NCI-H1048 (cell line): ENCODE data around the gene SP100.
"Not testable (repeated sequence)": the region's sequence is repeated elsewhere in the genome, so short reads cannot be mapped to it uniquely, and the experiment has no call there.

Source experiments
- DNase-seq: peaks from one replicate; lab custom pipeline; 2025; lab: John Stamatoyannopoulos, UW

SP100 gene

DNA sequence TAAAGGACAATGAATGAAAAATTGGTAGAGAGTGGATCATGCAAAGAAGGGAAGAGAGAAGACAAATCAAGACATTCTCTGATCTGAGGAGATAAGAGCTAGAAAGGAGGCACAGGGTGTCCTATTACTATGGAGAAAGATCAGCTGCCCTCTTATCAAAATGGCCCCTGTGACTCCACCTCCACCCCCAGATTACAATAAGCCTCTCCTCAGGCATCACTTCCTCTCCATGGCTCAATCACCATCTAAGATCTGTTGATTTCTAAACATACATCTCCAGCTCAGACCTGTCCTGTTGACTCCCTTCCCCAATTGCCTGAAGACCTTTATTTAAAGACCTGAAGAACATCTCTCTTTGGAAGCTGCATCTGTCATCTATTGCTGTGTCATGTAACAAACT is 43.2 kb downstream of the SP100 start:
- no peak for DNase-seq

DNA sequence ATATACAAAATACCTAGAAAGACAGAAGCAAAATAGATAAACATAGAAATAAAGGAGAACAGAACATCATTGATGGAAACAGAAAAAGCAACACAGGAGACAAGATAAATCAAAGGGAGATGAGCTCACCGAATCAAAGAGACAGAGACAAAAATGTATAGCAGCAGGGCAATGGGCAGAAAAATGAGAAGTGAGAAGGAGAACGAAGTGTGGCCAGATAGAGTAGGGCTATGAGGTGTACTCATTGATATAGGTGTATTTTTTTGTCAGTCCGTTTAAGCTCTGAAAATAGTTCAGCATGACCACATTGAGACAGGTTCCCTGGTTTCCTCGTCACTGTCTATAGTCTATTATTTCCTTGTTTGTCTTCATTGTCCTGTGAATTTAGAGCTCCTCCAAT is 55.1 kb downstream of the SP100 start:
- DNase-seq: no peak

- DNase-seq: no peak
Measured at GRCh38 chr2:230472621-230473018, 56.6 kb downstream of the SP100 start.

DNA sequence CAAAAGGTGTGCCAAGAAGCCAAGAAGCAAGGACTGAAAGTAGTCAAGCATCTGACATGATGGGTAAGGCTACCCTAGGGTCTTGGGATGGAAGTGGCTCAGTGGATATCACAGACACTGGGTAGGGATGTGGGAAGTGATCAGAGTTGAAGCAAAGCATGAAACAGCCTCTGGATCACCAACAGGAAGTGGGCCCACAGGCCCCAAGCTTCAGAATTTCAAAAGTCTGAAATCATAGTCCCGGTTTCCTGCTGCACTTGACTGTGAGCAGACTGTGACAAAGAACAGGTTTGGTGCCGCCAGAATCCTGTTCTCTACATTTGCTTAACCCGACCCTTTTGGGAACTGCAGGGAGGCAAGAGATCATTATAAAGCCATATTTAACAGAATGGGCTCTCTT is 57.4 kb downstream of the SP100 start:
- no peak for DNase-seq

DNA sequence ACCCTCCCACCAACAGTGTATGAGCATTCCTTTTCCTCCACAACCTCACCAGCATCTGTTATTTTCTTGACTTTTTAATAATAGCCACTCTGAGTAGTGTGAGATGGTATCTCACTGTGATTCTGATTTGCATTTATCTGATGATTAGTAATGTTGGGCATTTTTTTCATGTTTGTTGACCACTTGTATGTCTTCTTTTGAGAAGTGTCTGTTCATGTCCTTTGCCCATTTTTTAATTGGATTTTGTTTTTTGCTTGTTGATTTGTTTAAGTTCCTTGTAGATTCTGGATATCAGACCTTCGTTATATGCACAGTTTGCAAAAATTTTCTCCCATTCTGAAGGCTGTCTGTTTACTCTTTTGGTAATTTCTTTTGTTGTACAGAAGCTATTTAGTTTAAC is 59.1 kb downstream of the SP100 start:
- DNase-seq: no peak

DNA sequence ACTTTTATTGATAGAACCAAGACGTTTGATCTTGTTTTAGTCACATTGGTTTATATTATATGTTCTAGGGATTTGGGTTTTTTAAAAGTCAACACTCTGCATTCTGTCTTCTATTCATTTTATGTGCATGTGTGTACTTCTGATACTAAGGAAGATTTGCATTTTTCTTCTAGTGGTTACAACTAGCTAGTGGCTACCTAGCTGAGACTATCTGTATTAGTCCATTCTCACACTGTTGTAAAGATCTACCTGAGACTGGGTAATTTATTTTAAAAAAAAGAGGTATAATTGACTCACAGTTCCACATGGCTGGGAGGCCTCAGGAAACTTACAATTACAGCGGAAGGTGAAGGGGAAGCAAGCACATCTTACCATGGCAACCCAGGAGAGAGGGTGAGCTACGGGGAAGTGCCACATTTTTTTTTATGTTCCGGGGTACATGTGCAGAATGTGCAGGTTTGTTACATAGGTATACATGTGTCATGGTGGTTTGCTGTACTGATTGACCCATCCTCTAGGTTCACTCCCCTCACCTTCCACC is 69.9 kb downstream of the SP100 start:
- no peak for DNase-seq

- not testable (repeated sequence) for DNase-seq
Measured at GRCh38 chr2:230491219-230491618, 75.2 kb downstream of the SP100 start.

- DNase-seq: no peak
Measured at GRCh38 chr2:230492107-230492506, 76.1 kb downstream of the SP100 start.

DNA sequence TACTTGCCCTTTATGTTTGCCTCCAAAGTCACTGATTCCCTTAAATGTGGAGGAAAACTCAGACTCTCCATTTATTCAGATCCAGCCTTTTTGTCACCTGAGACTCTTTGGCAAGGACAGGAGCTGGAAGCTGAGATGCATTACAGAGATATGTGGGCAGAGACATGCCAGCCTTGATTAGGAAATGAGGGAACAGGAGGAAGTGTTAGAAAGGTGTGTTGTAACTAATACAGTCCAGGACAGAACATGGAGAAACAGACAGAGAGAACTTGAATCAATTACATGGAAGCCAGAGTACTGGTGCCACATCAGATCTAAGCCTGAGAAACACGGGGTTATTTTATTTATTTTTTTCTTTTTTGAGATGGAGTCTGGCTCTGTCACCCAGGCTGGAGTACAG is 79.0 kb downstream of the SP100 start:
- DNase-seq: no peak

GRCh38 chr2:230496891-230497290 is 80.9 kb downstream of the SP100 start:
- no peak for DNase-seq

- DNase-seq: no peak
Measured at GRCh38 chr2:230498506-230499107, 82.6 kb downstream of the SP100 start.

- DNase-seq: no peak
Measured at GRCh38 chr2:230502593-230502992, 86.6 kb downstream of the SP100 start.

DNA sequence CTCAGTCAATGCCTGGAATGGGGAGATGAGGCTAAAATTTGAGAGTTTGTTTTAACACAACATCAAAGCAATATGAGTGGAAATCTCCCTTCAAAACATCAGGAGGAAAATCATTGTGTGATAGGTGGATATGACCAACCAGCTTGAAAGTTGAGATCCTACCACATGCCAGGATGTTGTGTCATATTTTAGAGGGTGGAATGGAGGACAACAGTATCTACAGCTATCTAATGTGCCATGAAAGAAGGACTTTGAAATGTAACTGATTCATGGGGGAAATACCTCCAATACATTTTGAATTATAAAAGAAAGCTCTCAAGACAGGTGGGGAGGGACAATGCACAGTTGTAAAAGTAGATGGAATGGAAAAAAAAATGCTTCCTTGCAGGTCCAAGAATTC is 87.8 kb downstream of the SP100 start:
- no peak for DNase-seq

GRCh38 chr2:230505162-230505561 is 89.2 kb downstream of the SP100 start:
- DNase-seq: no peak

GRCh38 chr2:230512955-230513748 is 97.2 kb downstream of the SP100 start:
- no peak for DNase-seq

- no peak for DNase-seq
Measured at GRCh38 chr2:230520061-230520874, 104.3 kb downstream of the SP100 start.

DNA sequence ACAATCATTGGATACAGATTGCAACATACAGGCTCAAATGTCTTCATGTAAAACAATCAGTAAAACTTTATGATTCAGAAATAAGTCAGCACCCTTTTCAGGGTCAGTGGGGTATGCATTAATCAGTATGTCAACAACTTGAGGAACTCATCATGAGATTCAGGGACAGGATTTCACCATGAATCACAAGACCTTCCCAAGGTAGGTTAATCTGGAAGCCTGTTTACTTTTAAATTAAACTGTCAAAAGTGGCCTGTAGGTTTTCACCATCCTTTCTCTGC is 104.8 kb downstream of the SP100 start:
- no peak for DNase-seq

GRCh38 chr2:230521386-230521785 is 105.4 kb downstream of the SP100 start:
- no peak for DNase-seq

DNA sequence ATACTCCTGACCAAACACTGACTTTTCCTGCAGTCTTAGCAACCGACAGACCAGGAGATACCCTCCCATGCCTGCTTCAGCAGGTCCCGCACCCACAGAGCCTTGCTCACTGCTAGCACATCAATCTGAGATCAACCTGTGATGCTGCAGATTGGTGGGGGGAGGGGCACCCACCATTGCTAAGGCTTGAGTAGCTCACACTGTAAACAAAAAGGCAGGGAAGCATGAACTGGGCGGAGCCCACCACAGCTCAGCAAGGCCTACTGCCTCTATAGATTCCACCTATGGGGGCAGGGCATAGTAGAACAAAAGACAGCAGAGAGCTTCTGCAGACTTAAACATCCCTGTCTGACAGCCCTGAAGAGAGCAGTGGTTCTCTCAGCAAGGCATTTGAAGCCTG is 109.7 kb downstream of the SP100 start:
- DNase-seq: no peak

DNA sequence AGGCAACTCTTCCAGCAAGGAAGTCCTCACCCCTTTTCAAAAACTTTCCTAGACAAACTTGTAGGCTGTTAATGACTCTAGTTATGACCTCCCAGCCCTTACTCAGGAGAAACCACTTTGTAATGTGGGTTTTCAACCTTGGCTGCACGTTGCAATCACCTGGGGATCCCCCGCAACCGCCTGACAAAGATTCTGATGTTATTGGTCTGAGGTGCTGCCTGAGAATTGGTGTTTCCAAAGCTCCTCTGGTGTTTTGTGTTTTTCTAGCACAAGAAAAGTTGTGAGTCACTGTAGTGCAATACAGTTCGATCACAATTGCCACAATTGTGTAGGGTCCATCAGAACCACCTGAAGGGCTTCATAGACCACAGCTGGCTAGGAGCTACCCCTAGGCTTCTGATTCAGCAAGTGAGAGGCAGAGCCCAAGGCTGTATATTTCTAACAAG is 121.6 kb downstream of the SP100 start:
- no peak for DNase-seq

DNA sequence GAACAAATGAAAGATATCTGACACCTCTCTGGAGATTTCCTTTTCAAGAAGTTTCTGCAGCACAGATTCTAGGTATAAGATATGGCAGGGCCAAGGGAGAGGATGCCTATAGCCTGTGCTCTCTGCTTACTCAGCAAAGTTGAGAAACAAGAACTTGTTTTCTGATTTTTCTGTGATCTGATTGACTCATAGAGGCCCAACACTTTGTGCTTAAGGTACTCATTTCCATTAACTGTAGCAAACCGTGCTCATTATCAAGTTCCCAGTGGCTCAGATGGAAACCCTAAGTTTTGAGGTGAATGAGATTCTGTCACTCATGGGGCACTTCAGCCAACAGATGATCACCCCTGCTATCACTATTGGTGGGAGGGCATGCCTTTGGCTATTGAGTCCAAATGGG is 124.3 kb downstream of the SP100 start:
- no peak for DNase-seq

- no peak for DNase-seq
Measured at GRCh38 chr2:230541934-230542380, 126.0 kb downstream of the SP100 start.

- no peak for DNase-seq
Measured at GRCh38 chr2:230542751-230543150, 126.8 kb downstream of the SP100 start.
